ENCODE data around the gene TMEM203.

Gene TMEM203

DNA sequence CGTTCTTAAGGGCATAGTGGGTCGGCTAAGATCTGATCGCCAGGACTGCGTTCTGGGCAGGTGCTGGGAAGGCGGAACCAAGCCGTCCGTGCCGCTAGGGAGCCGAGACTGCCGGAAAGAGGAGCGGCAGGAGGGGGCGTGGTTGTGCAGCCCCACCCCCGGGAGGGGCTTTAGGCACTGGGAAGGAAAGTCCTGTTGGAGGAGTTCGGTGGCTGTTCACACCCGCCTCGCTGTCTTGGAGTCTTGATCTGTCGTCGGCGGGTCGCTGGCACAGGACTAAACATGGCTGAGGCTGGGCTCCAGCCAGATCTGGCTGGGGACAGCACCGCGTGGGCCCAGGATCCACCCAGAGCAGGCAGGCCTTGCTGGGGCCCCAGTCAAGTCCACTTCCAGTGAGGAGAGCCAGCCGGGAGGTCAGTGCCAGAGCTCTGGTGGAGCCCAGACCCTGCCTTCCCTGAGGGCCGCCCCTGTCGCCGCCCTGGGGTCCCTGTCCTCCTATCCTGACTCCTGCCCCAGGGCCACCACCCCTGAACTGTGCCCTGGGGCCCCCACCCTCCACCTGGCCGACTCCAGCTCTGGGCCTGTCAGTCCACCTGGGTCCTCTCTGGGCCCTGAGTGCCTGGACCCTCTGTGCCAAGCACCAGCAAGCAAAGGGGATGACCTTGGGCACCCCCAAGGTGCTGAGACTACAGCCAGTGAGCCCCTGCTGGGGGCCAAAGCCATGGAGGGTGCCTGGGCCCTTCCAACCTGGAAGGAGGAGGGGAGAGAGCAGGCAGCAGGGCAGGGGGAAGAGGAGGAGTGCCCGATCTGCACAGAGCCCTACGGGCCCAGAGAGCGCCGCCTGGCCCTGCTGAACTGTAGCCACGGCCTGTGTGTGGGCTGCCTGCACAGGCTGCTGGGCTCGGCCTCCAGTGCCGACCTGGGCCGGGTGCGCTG is 12.1 kb upstream of the TMEM203 start:
- DNase-seq (ENCODE audit: low read depth) = peak; percentile 40
- no peak; the same call in 1 of the 2 replicates for TF ChIP-seq CTCF (conservative IDR thresholded peaks at IDR 0.05; ENCODE audit: low read length)
- H3K4me3 ChIP-seq (ENCODE audit: low read length) = peak overlapping the region; percentile 44

DNA sequence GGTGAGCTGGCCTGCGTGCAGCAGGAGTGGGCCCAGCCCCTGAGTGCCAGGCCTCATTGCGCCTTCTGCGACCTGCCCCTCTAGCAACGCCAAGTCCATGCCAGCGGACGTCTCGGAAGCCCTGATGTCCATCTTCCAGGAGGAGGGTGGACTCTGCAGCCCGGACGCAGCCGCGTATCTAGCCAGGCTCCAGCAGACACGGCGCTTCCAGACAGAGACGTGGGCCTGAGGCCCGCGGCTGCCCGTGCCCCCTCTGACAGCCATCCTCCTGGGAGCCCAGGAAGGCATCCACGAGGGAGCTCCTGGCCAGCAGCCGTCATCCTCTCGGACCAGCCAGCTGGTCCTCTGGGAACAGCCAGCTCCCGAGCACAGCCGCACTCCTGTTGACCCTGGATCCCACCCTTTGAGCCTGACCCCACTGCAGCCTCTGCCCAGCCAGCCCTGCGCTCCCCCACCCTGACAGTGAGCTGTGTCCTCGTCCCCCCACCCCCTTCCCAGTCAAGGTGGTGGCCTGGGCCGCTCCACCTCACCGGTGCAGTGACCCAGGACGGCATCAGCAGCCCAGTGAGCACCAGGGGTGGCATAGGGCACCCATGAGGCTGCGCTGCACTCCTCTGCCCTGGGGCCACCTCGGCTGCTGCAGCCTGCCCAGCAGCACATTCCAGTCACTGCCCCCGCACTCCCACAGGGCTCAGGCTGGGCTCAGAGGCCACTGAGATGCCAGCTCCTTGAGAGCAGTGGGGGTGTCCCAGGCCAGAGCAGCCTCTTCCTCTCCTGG is 10.9 kb upstream of the TMEM203 start:
- DNase-seq (ENCODE audit: low read depth) = no peak
- no peak for TF ChIP-seq CTCF (conservative IDR thresholded peaks at IDR 0.05; ENCODE audit: low read length)
- H3K4me3 ChIP-seq (ENCODE audit: low read length) = no peak overlapping the region

GRCh38 chr9:137215196-137215986 is 9.9 kb upstream of the TMEM203 start:
- DNase-seq (ENCODE audit: low read depth) = no peak
- TF ChIP-seq CTCF (conservative IDR thresholded peaks at IDR 0.05; ENCODE audit: low read length) = no peak
- H3K4me3 ChIP-seq (ENCODE audit: low read length) = no peak overlapping the region

DNA sequence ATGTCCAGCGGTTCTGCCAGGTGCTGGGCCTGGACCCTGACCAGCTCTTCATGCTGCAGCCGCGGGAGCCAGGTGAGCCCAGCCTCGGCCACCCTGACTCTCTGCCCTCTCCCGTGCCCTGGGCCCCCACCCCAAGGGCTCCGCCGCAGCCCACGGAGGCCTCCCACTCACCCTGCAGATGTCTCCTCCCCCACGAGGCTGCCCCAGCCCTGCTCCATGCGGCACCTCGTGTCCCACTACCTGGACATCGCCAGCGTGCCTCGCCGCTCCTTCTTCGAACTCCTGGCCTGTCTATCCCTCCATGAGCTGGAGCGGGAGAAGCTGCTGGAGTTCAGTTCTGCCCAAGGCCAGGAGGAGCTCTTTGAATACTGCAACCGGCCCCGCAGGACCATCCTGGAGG is 9.2 kb upstream of the TMEM203 start:
- H3K4me3 ChIP-seq (ENCODE audit: low read length) = no peak overlapping the region
- no peak for DNase-seq (ENCODE audit: low read depth)
- TF ChIP-seq CTCF (conservative IDR thresholded peaks at IDR 0.05; ENCODE audit: low read length) = no peak

GRCh38 chr9:137213160-137214060 is 8.0 kb upstream of the TMEM203 start:
- no peak overlapping the region for H3K4me3 ChIP-seq (ENCODE audit: low read length)
- TF ChIP-seq CTCF (conservative IDR thresholded peaks at IDR 0.05; ENCODE audit: low read length) = no peak
- DNase-seq (ENCODE audit: low read depth) = no peak

DNA sequence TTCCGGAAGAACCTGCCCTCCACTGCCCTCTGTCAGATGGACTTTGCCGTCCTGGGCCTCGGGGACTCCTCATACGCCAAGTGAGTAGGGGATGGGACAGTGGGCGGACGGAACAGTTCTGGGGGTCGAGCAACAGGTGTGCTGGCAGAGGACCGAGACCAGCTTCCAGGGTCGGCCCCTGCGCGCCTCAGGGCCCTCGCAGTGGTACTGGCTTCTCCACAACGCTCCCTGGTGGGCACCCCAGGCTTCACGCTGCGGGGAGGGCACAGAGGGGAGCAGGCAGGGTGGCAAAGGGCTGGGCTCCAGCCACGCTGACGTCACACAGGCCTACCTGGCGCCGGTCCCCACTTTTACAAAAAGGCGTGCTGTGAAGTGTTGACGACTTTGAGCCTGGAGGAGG is 7.1 kb upstream of the TMEM203 start:
- no peak for DNase-seq (ENCODE audit: low read depth)
- no peak for TF ChIP-seq CTCF (conservative IDR thresholded peaks at IDR 0.05; ENCODE audit: low read length)
- H3K4me3 ChIP-seq (ENCODE audit: low read length) = no peak overlapping the region
